Astrocyte (in vitro differentiated cells and primary cell): ENCODE data around the gene ATXN7. TPM values are rescaled to one million over a fixed set of nuclear protein-coding genes. Genes with fewer than 3 reads are reported as not detected.
A peak's percentile ranks its signal among the peaks of the same experiment; 100 is the strongest.

Experiments
- DNase-seq: peaks from one replicate; pipeline ENCODE4 v3.0.0-alpha.2; 2010; ENCODE audit warnings: low read depth
- FAIRE-seq: peaks from 2 replicates; lab custom pipeline; 2011; peaks lifted over from hg19 to GRCh38; lab: Jason Lieb, UNC
- H2AFZ ChIP-seq: 2 replicates; pipeline ENCODE4 v1.6.0; 2012; ENCODE audit warnings: low read depth, low read length, inconsistent platforms
- H3K27ac ChIP-seq: 2 replicates; pipeline ENCODE4 v1.5.1; 2011; ENCODE audit warnings: low read depth, low read length, inconsistent platforms
- H3K27me3 ChIP-seq: 2 replicates; pipeline ENCODE4 v1.6.0; 2011; ENCODE audit warnings: low read length, inconsistent platforms; ENCODE audit not compliant: insufficient read depth
- H3K36me3 ChIP-seq: 2 replicates; pipeline ENCODE4 v1.5.1; 2011; ENCODE audit warnings: low read length, inconsistent platforms; ENCODE audit not compliant: insufficient read depth
- H3K4me1 ChIP-seq: 2 replicates; pipeline ENCODE4 v1.5.1; 2011; ENCODE audit warnings: low read length, inconsistent platforms; ENCODE audit not compliant: insufficient read depth
- H3K4me2 ChIP-seq: 2 replicates; pipeline ENCODE4 v1.6.0; 2012; ENCODE audit warnings: low read length, inconsistent platforms
- H3K4me3 ChIP-seq: 2 replicates; pipeline ENCODE4 v1.5.1; 2011; ENCODE audit warnings: low read depth, mild to moderate bottlenecking, low read length, inconsistent platforms; ENCODE audit not compliant: insufficient read depth
- H3K79me2 ChIP-seq: 2 replicates; pipeline ENCODE4 v1.6.0; 2012; ENCODE audit warnings: mild to moderate bottlenecking, low read length, inconsistent platforms; ENCODE audit not compliant: insufficient read depth
- H3K9ac ChIP-seq: 2 replicates; pipeline ENCODE4 v1.6.0; 2012; ENCODE audit warnings: mild to moderate bottlenecking, low read length, inconsistent platforms
- H3K9me3 ChIP-seq: 2 replicates; pipeline ENCODE4 v1.5.1; 2012; ENCODE audit warnings: low read depth, mild to moderate bottlenecking, low read length, inconsistent platforms; ENCODE audit not compliant: insufficient read depth
- H4K20me1 ChIP-seq: 2 replicates; pipeline ENCODE4 v1.6.0; 2012; ENCODE audit warnings: low read length, inconsistent platforms; ENCODE audit not compliant: insufficient read depth
- H3K27ac Mint-ChIP-seq: one replicate; pipeline ENCODE4 v1.8.0; 2021; ENCODE audit warnings: mild to moderate bottlenecking, mixed read lengths; ENCODE audit not compliant: unreplicated experiment
- H3K27me3 Mint-ChIP-seq: one replicate; pipeline ENCODE4 v1.8.0; 2021; ENCODE audit warnings: low read depth, mixed read lengths; ENCODE audit not compliant: unreplicated experiment
- H3K36me3 Mint-ChIP-seq: one replicate; pipeline ENCODE4 v1.8.0; 2021; ENCODE audit warnings: low read depth, mixed read lengths; ENCODE audit not compliant: unreplicated experiment
- H3K4me1 Mint-ChIP-seq: one replicate; pipeline ENCODE4 v1.8.0; 2021; ENCODE audit warnings: low read depth, mixed read lengths; ENCODE audit not compliant: unreplicated experiment
- H3K4me3 Mint-ChIP-seq: one replicate; pipeline ENCODE4 v1.8.0; 2021; ENCODE audit warnings: mild to moderate bottlenecking, moderate library complexity, mixed read lengths; ENCODE audit not compliant: unreplicated experiment
- H3K9me3 Mint-ChIP-seq: one replicate; pipeline ENCODE4 v1.8.0; 2021; ENCODE audit warnings: mild to moderate bottlenecking, mixed read lengths; ENCODE audit not compliant: unreplicated experiment
- CTCF ChIP-seq: IDR thresholded peaks from 2 replicates; pipeline ENCODE4 v1.5.1; 2011; ENCODE audit warnings: low read depth, mild to moderate bottlenecking, inconsistent platforms, low read length, moderate library complexity; ENCODE audit not compliant: insufficient read depth
- EZH2 ChIP-seq: IDR thresholded peaks from 2 replicates; pipeline ENCODE4 v1.6.1; 2012; ENCODE audit warnings: mild to moderate bottlenecking, low read length, inconsistent platforms; ENCODE audit not compliant: insufficient read depth
- total RNA-seq: library from RNA; stranded (reverse); gene quantifications from 2 replicates; pipeline ENCODE4 v1.2.1, GENCODE V29; 2021

Gene ATXN7
- total RNA-seq, 1 donor from 2014 or later = 17.6 TPM

- H3K4me2 ChIP-seq = peak overlapping the region; percentile 24
- TF ChIP-seq CTCF (no peak), EZH2 (no peak)
- H3K4me1 ChIP-seq = peaks cover 8% of the 10 kb centered on the region
- Mint-ChIP-seq H3K27me3 (no peaks in the 10 kb centered on the region), H3K36me3 (peaks cover 3% of the 10 kb centered on the region), H3K4me1 (peaks cover 16% of the 10 kb centered on the region), H3K27ac (no peak overlapping the region), H3K9me3 (no peaks in the 10 kb centered on the region), H3K4me3 (no peak overlapping the region)
- H2AFZ ChIP-seq = no peak overlapping the region
- DNase-seq (peak; percentile 93), FAIRE-seq (peak; percentile 75)
- H3K27me3 ChIP-seq = no peaks in the 10 kb centered on the region
- peaks cover 73% of the 10 kb centered on the region for H3K79me2 ChIP-seq
- H3K9me3 ChIP-seq = no peaks in the 10 kb centered on the region
- no peaks in the 10 kb centered on the region for H3K36me3 ChIP-seq
- H3K4me3 ChIP-seq = no peak overlapping the region
- no peak overlapping the region for H3K9ac ChIP-seq
- no peak overlapping the region for H3K27ac ChIP-seq
- H4K20me1 ChIP-seq = peaks cover 61% of the 10 kb centered on the region
Measured at GRCh38 chr3:63872135-63872924, 8.7 kb downstream of the ATXN7 start.

- no peaks in the 10 kb centered on the region for H3K36me3 ChIP-seq
- H3K4me1 Mint-ChIP-seq = peaks cover 31% of the 10 kb centered on the region
- TF ChIP-seq CTCF (no peak), EZH2 (no peak)
- no peak overlapping the region for H3K27ac Mint-ChIP-seq
- DNase-seq = no peak
- no peaks in the 10 kb centered on the region for H3K9me3 ChIP-seq
- no peak overlapping the region for H3K4me3 Mint-ChIP-seq
- H3K27me3 Mint-ChIP-seq = no peaks in the 10 kb centered on the region
- H3K27ac ChIP-seq = no peak overlapping the region
- H3K27me3 ChIP-seq = no peaks in the 10 kb centered on the region
- peaks cover 71% of the 10 kb centered on the region for H3K79me2 ChIP-seq
- no peak for FAIRE-seq
- no peak overlapping the region for H3K9ac ChIP-seq
- H3K4me2 ChIP-seq = no peak overlapping the region
- peaks cover 73% of the 10 kb centered on the region for H4K20me1 ChIP-seq
- no peak overlapping the region for H3K4me3 ChIP-seq
- no peaks in the 10 kb centered on the region for H3K36me3 Mint-ChIP-seq
- H3K4me1 ChIP-seq = peaks cover 20% of the 10 kb centered on the region
- H3K9me3 Mint-ChIP-seq = no peaks in the 10 kb centered on the region
- no peak overlapping the region for H2AFZ ChIP-seq
Measured at GRCh38 chr3:63874769-63875168, 11.1 kb downstream of the ATXN7 start.

GRCh38 chr3:63875510-63875909, 11.8 kb downstream of the ATXN7 start:
- H3K27ac ChIP-seq = no peak overlapping the region
- H2AFZ ChIP-seq = no peak overlapping the region
- FAIRE-seq (no peak), DNase-seq (no peak)
- H3K4me1 ChIP-seq = peaks cover 20% of the 10 kb centered on the region
- Mint-ChIP-seq H3K4me1 (peaks cover 30% of the 10 kb centered on the region), H3K9me3 (no peaks in the 10 kb centered on the region), H3K27ac (no peak overlapping the region), H3K4me3 (no peak overlapping the region), H3K27me3 (no peaks in the 10 kb centered on the region), H3K36me3 (no peaks in the 10 kb centered on the region)
- H3K36me3 ChIP-seq = no peaks in the 10 kb centered on the region
- no peaks in the 10 kb centered on the region for H3K27me3 ChIP-seq
- no peak overlapping the region for H3K9ac ChIP-seq
- H3K9me3 ChIP-seq = no peaks in the 10 kb centered on the region
- TF ChIP-seq CTCF = no peak
- no peak for TF ChIP-seq EZH2
- no peak overlapping the region for H3K4me2 ChIP-seq
- peaks cover 68% of the 10 kb centered on the region for H3K79me2 ChIP-seq
- no peak overlapping the region for H3K4me3 ChIP-seq
- H4K20me1 ChIP-seq = peaks cover 75% of the 10 kb centered on the region
